ENCODE results near the gene MTREX. TPM values are rescaled to one million over a fixed set of nuclear protein-coding genes. Genes with fewer than 3 reads are reported as not detected.

MTREX gene
- total RNA-seq, 1 donor from 2014 or later: 52.4 TPM

GRCh38 chr5:55370291-55370925, 62.6 kb downstream of the MTREX start:
- DNase-seq (ENCODE audit: low spot score): no peak
- intact Hi-C loops (cut with DNase I): no loop called here

DNA sequence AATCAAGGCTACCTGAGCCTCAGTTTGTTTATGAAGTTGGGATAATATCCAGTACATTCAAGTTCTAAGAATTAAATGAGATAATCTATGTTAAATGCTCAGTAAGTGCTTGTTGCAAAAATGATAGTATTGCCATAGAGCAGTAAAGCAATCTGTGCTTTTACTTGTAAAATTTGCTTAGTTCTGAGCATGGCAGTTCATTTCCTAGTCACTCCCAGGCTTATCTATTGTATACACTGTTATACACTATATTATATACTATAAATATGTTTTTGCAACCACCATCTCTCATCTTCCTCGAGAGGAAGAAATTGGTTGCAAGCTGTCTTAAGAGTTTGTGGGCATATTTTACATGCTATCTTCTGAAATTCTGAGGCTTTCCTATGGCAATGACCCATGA, 63.4 kb downstream of the MTREX start:
- intact Hi-C loops (cut with DNase I): no loop called here
- DNase-seq (ENCODE audit: low spot score): no peak

- DNase-seq (ENCODE audit: low spot score): no peak
- intact Hi-C loops (cut with DNase I): no loop called here
Measured at GRCh38 chr5:55372130-55372925, 64.5 kb downstream of the MTREX start.

- intact Hi-C loops (cut with DNase I): no loop called here
- no peak for DNase-seq (ENCODE audit: low spot score)
Measured at GRCh38 chr5:55377810-55378209, 70.0 kb downstream of the MTREX start.

- intact Hi-C loops (cut with DNase I): no loop called here
- no peak for DNase-seq (ENCODE audit: low spot score)
Measured at GRCh38 chr5:55383254-55383653, 75.5 kb downstream of the MTREX start.

GRCh38 chr5:55384072-55384471, 76.3 kb downstream of the MTREX start:
- DNase-seq (ENCODE audit: low spot score): no peak
- intact Hi-C loops (cut with DNase I): no loop called here

GRCh38 chr5:55385227-55385626, 77.4 kb downstream of the MTREX start:
- DNase-seq (ENCODE audit: low spot score): no peak
- intact Hi-C loops (cut with DNase I): no loop called here

DNA sequence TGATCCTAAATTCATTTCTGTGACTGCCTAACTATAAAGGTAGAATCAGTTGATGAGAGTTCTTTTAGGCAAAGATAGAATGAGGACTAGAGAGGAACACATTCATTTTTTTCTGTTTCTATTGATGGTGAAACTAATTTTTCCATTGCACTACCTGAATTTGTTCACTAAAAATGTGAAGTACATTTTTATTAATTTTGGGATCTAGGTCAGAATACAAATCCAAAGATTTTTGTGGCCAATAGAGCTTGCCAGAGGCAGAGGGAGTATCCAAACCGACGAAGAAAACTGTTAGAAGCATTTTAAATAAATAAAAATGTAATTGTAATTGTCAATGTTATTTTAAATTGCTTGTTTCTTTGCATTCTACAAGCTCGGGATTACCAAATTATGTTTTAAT, 78.1 kb downstream of the MTREX start:
- intact Hi-C loops (cut with DNase I): no loop called here
- DNase-seq (ENCODE audit: low spot score): no peak

- intact Hi-C loops (cut with DNase I): no loop called here
- no peak for DNase-seq (ENCODE audit: low spot score)
Measured at GRCh38 chr5:55386356-55386755, 78.6 kb downstream of the MTREX start.

GRCh38 chr5:55387865-55388264, 80.1 kb downstream of the MTREX start:
- no peak for DNase-seq (ENCODE audit: low spot score)
- intact Hi-C loops (cut with DNase I): no loop called here

- no peak for DNase-seq (ENCODE audit: low spot score)
- intact Hi-C loops (cut with DNase I): no loop called here
Measured at GRCh38 chr5:55391707-55392106, 83.9 kb downstream of the MTREX start.

- intact Hi-C loops (cut with DNase I): no loop called here
- no peak for DNase-seq (ENCODE audit: low spot score)
Measured at GRCh38 chr5:55392669-55393068, 84.9 kb downstream of the MTREX start.

- no peak for DNase-seq (ENCODE audit: low spot score)
- intact Hi-C loops (cut with DNase I): no loop called here
Measured at GRCh38 chr5:55393501-55394175, 85.8 kb downstream of the MTREX start.

DNA sequence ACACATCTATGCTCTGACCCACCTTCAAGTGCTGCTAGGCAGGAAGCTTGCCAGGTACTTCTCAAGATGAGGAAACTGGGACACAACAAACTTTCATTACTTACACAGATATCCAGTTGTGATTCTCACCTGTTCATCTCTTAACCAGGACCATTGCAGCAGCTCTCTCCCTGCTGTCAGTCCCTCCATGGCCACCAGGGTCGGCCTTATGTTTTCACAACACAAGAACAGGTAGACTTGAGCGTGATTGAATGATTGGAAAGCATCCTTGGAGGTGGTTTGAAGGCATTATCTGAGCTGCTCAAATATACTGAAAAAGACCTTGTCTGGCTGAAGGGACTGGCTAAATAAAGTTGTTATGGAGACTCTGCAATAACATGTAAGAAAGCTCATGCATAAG, 94.4 kb downstream of the MTREX start:
- DNase-seq (ENCODE audit: low spot score): no peak
- intact Hi-C loops (cut with DNase I): no loop called here

GRCh38 chr5:55406292-55406691, 98.5 kb downstream of the MTREX start:
- intact Hi-C loops (cut with DNase I): loop anchor here (2.0 to 5.0 kb wide), 2 partner anchors 196 to 285 kb away; no protein-coding TSS in a partner anchor
- no peak for DNase-seq (ENCODE audit: low spot score)

GRCh38 chr5:55407059-55407684, 99.4 kb downstream of the MTREX start:
- intact Hi-C loops (cut with DNase I): loop anchor here (2.0 to 5.0 kb wide), 2 partner anchors 195 to 284 kb away; no protein-coding TSS in a partner anchor
- DNase-seq (ENCODE audit: low spot score): no peak

DNA sequence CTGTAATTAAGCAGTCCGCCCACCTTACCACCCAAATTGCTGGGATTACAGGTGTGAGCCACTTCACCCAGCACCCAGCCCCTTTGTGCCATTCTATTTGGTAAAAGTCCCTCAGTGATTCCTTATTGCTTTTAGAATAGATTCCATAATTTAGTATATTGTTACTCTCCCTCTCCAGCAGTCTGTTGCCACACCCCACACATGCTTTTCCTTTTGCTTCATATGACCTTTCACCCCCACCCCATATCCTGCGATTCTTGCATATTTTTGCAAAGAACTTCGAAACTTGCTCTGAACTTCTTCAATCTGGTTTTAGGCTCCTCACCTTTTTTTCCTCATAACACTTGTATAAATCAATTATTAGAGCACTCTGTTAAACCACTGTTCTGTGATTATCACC, 100.2 kb downstream of the MTREX start:
- no peak for DNase-seq (ENCODE audit: low spot score)
- intact Hi-C loops (cut with DNase I): loop anchor here (2.0 to 5.0 kb wide), 2 partner anchors 194 to 283 kb away; no protein-coding TSS in a partner anchor

DNA sequence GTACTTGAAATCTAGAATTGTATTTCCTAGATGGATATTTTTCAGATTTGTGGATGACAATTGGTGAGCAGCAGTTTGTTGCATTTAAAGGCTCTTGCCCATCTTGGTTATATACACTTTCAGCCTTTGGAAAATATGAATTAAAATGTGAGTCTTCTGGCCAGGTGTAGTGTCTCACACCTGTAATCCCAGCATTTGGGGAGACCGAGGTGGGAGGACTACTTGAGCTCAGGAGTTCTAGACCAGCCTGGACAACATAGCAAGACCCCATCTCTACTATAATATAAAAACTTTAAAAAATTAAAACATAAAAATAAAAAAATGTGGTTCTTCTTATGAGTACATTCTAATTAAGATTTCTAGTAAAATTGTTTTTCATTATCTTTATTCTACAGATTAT, 102.0 kb downstream of the MTREX start:
- DNase-seq (ENCODE audit: low spot score): no peak

GRCh38 chr5:55410845-55411244, 103.1 kb downstream of the MTREX start:
- intact Hi-C loops (cut with DNase I): no loop called here
- no peak for DNase-seq (ENCODE audit: low spot score)

More for the DNA sequence above, 102.0 kb downstream of the MTREX start:
- intact Hi-C loops (cut with DNase I): loop anchor here (5.0 kb wide), 1 partner anchor 193 kb away; no protein-coding TSS in a partner anchor

DNA sequence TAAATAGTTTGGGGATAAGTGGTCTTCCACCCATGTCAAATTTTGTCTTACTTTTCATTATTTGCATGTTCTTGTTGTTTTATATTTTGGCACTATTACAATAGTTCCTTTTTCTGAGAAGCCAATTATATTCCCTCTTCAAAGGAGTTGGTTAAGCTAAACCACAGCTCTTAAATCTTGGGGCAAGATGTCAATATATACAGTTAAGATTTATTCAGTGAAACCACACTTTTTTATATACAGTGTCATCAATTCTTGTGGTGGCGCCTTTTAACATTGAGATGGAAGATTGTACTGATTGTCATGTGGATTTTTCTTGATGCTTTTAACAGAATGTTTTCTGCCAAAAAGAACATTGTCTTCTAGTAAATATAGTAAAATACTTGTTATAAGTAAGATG, 104.1 kb downstream of the MTREX start:
- DNase-seq (ENCODE audit: low spot score): no peak
- intact Hi-C loops (cut with DNase I): no loop called here
